22Rv1 (cell line): ENCODE results near the gene GPX4.

Experiments used
- CTCF ChIP-seq: fragments of 450-650 bp; IDR thresholded peaks from 2 replicates; pipeline ENCODE4 v1.5.1; 2017; ENCODE audit warnings: mild to moderate bottlenecking
- ZFX ChIP-seq: fragments of 450-650 bp; IDR thresholded peaks from 2 replicates; pipeline ENCODE4 v1.6.1; 2017; ENCODE audit warnings: antibody characterized with exemption, borderline replicate concordance

- TF ChIP-seq CTCF (no peak), ZFX (no peak)
Observed at GRCh38 chr19:1057176-1057855, 46.5 kb upstream of the GPX4 start.
